SIG-M5 treated with dmso at 0.1 percent for 504 hours (cell line): ENCODE data around the gene RPS4Y2.

Experiments
- DNase-seq: peaks from one replicate; lab custom pipeline; 2025; ENCODE audit not compliant: unreplicated experiment; lab: John Stamatoyannopoulos, UW

The RPS4Y2 gene

DNA sequence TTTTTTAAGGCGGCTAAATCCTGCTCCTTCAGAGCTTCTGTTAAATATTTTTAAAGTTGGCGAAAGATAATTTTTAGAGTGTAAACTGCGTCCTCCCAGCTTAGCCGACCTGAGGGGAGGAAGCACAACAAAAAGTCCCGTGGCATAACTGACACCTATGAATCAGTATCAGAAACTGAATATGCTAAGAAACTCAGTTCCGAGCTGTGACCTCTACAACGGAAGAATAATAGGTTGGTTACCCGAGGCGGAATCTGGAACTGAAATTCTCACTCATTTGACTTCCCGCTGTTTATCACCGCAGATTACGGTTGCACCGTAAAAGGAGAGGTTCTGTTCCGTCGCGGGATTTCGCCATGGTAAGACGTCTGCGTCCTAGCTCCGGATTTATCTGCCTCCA, at the start of gene RPS4Y2:
Gene RPS4Y2 (plus strand): TSS at position 301 of the 400 bp plus-strand sequence. CDS start 56 bp downstream, at position 357.
- no peak for DNase-seq

GRCh38 chrY:20714391-20714790, 41.5 kb upstream of the RPS4Y2 start:
- no peak for DNase-seq

GRCh38 chrY:20726184-20726907, 29.6 kb upstream of the RPS4Y2 start:
- no peak for DNase-seq

- no peak for DNase-seq
Observed at GRCh38 chrY:20735200-20735599, 20.7 kb upstream of the RPS4Y2 start.

GRCh38 chrY:20739806-20740205, 16.1 kb upstream of the RPS4Y2 start:
- DNase-seq, result no peak

GRCh38 chrY:20740609-20741008, 15.3 kb upstream of the RPS4Y2 start:
- DNase-seq, result no peak

- DNase-seq, result no peak
Observed at GRCh38 chrY:20745060-20745459, 10.8 kb upstream of the RPS4Y2 start.

- DNase-seq, result no peak
Observed at GRCh38 chrY:20746919-20747318, 9.0 kb upstream of the RPS4Y2 start.

GRCh38 chrY:20763869-20764268, 8.0 kb downstream of the RPS4Y2 start:
- no peak for DNase-seq

GRCh38 chrY:20765117-20765516, 9.2 kb downstream of the RPS4Y2 start:
- no peak for DNase-seq

DNA sequence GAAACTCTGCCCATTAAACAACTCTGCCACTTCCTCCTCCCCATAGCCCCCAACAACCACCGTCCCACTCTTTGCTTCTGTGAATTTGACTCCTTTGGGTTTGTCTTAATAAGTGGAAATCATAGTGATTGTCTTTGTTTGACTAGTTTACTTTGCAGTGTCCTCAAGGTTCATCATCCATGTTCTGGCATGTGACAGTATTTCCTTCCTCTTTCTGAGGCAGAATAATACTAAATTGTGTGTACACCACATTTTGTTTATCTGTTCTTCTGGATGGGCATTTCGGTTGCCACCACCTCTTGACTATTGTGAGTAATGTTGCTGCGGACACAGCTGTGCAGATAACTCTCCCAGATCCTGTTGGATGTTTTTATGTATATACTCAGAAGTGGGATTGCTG, 14.8 kb downstream of the RPS4Y2 start:
- no peak for DNase-seq

DNA sequence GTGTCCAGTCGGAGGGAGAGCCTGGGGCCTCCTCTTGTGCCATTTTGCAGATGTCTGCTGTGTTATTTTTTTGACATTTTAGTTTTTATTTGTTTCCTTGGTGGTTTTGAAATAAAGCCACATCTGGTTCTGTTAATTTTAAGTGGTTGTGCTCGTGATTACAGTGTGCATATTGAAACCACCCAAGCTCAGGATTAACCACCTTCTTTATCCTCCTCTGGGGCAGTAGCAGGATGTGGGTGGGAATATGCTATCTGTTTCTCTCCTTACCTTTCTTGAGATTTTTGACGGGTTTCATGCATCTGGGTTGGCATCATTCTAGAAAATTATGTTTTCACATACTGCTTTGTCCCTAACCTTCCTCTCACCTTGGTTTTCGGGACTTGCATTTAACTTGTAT, 20.2 kb downstream of the RPS4Y2 start:
- DNase-seq, result no peak

DNA sequence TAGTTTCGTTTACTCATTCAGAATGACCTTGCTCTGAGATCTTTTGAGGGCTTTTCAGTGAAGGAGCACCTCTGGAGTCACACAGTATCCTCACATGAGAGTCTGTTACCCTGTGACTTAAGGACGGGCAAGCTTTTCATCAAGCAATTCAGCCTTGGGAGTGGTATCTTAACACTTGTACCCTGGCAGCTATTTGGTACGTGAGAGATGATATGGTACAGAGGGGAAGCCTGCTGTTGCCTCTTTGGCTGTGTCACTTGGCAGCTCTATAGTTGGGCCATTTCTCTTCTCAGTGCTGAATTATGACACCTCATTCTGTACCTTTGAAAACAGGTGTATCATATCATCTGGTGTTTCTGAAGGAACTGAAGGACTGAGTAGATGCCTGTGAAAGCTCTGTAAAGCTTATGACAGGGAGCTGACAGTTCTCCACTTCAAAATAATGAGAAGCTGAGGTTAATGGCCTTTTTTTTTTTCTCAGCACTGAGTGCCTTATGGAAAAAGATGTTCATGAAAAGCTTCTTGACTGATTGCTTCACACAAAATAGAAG, 24.3 kb downstream of the RPS4Y2 start:
- DNase-seq, result no peak

DNA sequence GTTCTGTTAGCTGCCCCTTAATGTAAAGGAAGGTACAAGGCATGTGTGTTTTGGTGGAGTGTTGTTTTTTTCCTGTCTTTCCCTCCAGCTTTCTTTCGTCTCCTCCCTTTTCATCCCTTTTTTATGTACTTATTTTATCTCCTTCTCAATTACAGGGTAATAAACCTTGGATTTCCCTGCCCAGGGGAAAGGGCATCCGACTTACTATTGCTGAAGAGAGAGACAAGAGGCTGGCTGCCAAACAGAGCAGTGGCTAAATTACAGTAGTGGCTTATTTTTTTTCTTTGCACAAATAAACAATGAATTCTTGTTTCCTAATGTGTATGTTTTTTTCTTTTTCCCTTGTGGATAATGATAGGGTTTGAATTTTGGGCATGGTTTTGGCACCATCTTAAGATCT, 24.9 kb downstream of the RPS4Y2 start:
- no peak for DNase-seq

- no peak for DNase-seq
Observed at GRCh38 chrY:20781408-20781807, 25.5 kb downstream of the RPS4Y2 start.

- DNase-seq, result no peak
Observed at GRCh38 chrY:20784965-20785364, 29.1 kb downstream of the RPS4Y2 start.

DNA sequence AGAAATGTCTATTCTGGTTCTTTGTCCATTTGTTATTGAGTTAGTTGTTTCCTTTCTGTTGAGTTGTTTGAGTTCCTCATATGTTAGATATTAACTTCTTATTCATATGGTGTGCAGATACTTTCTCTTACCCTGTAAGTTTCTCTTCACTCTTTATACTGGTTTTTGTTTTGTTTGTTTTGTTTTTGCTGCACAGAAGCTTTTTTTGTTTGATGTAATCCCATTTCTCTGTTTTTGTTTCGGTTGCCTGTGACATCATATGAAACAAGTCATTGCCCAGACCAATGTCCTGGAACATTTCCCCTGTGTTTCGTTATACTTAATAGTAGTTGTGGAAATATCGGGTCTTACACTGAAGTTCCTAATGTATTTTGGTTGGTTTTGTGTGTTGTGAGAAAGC, 31.2 kb downstream of the RPS4Y2 start:
- DNase-seq, result no peak

- no peak for DNase-seq
Observed at GRCh38 chrY:20798351-20799049, 42.6 kb downstream of the RPS4Y2 start.

GRCh38 chrY:20802659-20803058, 46.8 kb downstream of the RPS4Y2 start:
- DNase-seq, result no peak

DNA sequence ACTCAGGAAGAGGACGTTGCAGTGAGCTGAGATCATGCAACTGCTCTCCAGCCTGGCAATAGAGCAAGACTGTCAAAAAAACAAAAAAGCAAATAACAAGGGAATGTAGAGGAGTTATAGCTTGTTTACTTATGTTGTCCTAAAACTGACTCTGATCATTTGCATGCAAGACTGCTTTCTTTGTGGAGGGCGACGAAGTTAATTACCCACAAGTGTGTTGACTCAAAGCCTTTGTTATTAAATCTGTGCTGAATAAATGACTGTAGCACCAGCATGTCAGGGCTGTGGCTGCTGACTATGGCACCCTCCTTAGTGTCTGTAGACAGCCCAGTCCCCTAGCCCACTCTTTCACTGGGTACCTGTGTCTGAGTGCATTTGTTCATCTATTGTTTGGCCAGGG, 50.3 kb downstream of the RPS4Y2 start:
- no peak for DNase-seq

DNA sequence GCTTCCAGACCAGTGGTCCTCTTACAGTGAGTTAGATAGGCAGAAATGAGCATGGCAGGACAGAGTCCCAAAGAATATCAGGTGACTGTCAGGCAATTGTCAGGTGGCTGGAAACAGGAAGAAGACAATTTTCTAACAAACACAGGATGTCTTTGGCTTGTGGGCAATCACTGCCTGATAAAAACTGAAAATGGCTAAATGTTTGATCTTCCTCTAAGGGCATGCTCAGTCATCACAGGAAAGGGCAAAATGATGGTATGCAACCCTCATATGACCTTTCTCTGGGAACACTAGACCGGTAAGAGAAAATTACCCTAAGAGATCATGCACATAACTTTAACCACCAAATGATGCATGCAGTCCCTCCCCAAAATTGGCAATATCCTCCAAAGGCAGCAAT, 57.6 kb downstream of the RPS4Y2 start:
- no peak for DNase-seq

DNA sequence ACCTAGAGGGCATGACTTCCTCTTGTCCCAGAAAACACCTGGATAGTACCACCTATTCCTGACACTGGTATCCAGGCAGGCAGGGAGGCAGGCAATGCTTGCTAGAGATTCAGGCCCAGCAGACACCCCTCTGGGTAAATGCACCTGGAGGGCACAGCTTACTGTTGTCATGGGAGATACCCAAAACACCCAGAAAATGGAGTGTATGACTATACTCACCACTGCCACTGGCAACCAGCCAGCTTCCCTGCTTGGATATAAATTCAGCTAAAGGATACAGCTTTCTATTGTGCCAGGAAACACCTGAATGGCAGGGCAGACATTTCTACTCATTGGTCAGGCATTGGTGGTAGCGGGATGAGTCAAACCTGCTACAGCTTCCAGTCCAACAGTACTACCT, 58.9 kb downstream of the RPS4Y2 start:
- DNase-seq, result no peak
